T-helper 2 cell (primary cell): Measurements from ENCODE around the gene LRMDA.
"Not testable (repeated sequence)": the region's sequence is repeated elsewhere in the genome, so short reads cannot be mapped to it uniquely, and the experiment has no call there.

ENCODE experiments used
- DNase-seq, 5 experiments: peaks; one replicate each; pipeline versions ENCODE4 v3.0.0 to v3.0.0-alpha.2; 2012 to 2022

LRMDA gene

GRCh38 chr10:75508814-75509306 lies 77.4 kb downstream of the LRMDA start:
- DNase-seq: peak in 1 of 5 experiments; percentile 69

DNA sequence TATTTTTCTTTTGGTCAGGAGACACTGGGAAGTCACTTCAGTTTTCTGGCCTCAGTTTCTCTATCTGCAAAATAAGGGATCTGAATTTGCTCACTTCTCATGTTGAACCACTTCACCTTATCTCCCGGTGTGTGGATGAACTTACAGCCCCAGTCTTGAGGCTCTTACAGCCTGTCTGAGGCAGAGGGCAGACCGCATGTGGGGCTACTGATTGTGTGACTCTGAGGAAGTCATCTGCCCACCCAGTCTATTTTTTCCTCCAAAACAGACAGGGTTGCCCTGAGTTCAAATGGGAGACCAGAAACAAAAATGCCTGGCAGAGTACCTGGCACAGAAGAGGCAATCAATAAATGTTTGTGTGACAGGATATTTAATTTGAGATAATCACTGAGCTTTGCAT lies 78.3 kb downstream of the LRMDA start:
- DNase-seq: no peak

DNA sequence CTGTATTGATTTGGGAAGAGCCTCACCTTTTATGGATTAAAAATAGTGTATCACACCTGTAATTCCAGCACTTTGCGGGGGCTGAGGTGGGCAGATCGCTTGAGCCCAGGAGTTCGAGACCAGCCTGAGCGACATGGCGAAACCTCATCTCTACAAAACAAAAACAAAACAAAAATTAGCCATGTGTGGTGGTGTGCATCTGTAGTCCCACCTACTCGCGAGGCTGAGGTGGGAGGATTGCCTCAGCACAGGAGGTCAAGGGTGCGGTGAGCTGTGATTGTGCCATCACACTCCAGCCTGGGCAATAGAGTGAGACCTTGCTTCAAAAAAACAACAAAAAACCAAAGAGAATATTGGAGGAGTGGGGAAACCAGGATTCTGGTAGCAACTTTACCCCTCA lies 79.6 kb downstream of the LRMDA start:
- DNase-seq: no peak

GRCh38 chr10:75512203-75512933 lies 80.9 kb downstream of the LRMDA start:
- no peak for DNase-seq

DNA sequence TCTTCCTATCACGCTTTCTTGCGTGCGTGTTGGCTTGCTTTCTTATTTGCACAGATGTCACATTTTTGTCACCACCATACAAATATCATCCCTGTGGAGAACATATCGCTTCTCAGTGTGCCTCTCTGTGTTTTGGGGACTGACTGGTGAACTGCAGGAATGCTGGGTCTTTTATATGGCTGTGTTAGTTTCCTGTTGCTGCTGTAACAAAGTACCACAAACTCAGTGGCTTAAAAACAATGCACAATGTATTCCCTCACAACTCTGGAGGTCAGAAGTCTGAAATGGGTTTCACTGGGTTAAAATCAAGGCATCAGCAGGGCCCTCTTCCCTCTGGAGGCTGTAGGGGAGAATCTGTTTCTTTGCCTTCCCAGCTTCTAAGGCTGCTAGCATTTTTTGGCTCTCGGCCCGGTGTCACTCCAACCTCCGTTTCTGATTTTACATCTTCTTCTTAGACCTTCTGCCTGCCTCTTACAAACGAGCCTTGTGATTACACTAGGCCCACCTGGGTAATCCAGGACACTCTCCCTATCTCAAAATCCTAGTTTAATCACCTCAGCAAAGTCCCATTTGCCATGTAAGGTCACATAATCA lies 82.0 kb downstream of the LRMDA start:
- no peak for DNase-seq

- no peak for DNase-seq
These were observed 83.4 kb downstream of the LRMDA start for GRCh38 chr10:75514830-75515229.

GRCh38 chr10:75516154-75516553 lies 84.7 kb downstream of the LRMDA start:
- DNase-seq: not testable (repeated sequence)

DNA sequence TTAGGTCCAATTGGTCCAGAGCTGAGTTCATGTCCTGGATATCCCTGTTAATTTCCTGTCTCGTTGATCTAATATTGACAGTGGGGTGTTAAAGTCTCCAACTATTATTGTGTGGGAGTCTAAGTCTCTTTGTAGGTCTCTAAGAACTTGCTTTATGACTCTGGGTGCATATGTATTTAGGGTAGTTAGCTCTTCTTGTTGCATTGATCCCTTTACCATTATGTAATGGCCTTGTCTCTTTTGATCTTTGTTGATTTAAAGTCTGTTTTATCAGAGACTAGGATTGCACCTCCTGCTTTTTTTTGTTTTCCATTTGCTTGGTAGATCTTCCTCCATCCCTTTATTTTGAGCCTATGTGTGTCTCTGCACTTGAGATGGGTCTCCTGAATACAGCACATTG lies 87.8 kb downstream of the LRMDA start:
- DNase-seq: not testable (repeated sequence)

GRCh38 chr10:75521194-75521829 lies 89.9 kb downstream of the LRMDA start:
- not testable (repeated sequence) for DNase-seq

DNA sequence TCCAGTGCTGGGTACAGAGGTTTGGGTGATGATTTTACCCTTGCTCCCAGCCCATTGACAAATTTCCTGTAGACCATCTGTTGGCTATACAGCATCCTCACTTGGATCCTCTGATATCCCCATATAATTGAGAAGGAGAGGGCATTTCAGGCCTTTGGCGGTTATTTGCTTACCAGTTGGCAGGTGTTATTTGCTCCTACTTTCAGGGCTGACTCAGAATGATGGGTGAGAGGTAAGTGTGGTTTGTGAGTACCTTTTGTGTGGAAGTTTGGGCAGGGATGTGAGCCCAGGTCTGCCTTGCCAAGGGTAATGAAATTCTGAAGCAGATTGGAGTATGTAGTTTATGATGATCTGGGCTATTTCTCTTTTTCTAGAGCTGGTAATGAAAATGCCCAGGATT lies 93.6 kb downstream of the LRMDA start:
- no peak for DNase-seq

GRCh38 chr10:75525646-75526045 lies 94.2 kb downstream of the LRMDA start:
- DNase-seq: no peak

GRCh38 chr10:75527542-75527941 lies 96.1 kb downstream of the LRMDA start:
- DNase-seq: no peak

- no peak for DNase-seq
These were observed 97.0 kb downstream of the LRMDA start for GRCh38 chr10:75528392-75528791.

- no peak for DNase-seq
These were observed 98.9 kb downstream of the LRMDA start for GRCh38 chr10:75530299-75530698.

DNA sequence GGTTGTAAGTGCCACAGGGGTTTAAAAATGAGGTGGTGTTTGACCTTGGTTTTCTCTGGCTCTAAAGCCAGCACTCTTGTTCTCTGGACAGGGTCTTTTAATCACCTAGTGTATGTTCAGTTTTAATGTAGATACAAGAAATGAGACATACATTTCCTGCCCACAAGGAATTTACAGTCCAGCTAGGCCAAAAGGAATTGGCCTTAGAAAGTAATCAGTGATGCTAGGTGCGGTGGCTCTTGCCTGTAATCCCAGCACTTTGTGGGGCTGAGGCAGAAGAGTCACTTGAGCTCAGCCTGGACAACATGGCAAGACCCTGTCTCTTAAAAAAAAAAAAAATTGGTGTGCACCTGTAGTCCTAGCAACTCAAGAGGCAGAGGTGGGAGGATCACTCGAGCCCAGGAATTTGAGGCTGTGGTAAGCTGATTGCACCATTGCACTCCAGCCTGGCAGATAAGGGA lies 100.2 kb downstream of the LRMDA start:
- no peak for DNase-seq

- no peak for DNase-seq
These were observed 101.0 kb downstream of the LRMDA start for GRCh38 chr10:75532253-75532924.

DNA sequence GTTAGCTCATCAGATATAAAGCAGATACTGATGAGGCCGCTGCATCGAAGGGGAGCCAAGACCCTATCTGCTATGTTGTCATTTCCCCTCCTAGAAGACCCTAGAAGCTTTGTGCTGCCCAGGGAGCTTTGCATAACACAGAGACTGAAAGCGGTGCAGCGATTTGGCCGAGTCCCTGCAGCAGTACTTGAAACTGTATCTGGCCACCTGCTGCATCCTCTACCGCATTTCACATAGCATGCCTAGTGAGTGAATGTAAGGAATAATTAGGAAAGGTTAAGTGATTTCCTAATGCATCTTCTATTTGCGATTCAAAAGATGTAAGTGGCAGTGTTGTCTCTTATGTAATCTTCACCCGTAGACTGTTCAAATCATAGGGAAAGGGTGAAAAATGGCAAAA lies 106.7 kb downstream of the LRMDA start:
- DNase-seq: no peak

DNA sequence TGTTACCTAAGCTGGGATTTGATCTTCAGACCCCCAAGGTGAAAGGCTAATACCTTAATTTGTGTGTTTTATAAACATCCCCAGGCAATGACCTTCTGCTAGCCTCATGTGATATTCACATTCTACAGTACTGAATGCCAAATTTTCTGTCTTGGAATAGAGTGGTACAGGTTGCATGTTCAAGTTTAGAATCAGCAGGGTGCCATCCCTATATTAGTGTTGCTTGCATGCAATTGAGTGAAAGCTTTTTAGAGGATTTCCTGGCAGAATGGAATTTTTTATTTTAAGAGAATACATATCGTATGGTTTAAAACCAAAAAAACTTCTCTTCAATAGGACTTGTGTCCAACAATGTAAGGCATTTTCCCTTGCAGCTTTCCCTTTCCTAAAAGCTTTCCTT lies 107.3 kb downstream of the LRMDA start:
- DNase-seq: no peak

DNA sequence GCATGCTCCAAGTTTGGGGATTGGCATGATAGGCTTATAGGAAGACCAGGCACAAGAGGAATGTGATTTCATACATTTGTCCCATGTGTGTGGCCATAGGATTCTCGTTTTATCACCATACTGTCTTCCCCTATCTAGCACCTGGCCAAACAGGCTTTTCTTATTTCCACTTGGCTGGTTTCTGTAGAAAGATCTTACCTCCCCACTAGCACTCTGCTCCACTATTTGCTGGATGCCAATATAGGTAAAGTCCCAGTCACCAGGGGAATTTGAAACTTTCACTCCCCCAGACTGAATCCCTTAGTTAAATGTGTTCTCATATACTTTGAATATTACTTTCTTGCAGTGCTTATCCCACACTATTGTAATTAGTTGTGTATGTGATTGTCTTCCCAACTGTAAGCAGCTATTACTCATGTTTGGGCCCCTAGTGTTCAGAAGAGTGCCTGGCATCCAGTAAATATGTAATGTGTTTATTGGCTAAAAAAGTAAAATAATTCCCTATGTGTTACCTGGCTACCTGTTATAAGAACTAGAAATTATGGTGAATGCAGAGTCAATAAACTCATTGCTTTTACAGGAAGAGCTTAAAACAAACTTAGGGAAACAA lies 109.0 kb downstream of the LRMDA start:
- DNase-seq: no peak

GRCh38 chr10:75540981-75541380 lies 109.6 kb downstream of the LRMDA start:
- no peak for DNase-seq

DNA sequence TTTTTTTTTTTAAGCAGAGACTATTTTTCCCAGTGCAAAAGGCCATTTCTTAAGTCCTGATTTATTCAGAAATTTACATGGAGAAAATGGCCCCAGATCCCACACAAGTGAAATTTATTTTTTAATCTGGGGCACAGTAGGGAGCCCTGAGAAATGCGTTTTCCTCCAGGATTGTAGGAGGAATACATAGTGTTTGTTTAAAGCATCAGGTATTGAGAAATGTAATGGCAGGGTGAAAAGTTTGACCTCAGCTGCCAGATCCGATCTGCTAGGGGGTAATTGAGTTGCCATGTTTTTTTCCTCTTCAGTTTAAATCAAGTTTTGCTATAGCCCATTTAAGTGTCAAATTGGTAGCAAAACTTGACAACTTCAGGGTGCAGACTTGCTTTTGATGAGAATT lies 110.0 kb downstream of the LRMDA start:
- no peak for DNase-seq

- DNase-seq: no peak
These were observed 110.7 kb downstream of the LRMDA start for GRCh38 chr10:75542084-75542483.

- DNase-seq: no peak
These were observed 111.5 kb downstream of the LRMDA start for GRCh38 chr10:75542906-75543305.
